GM13976 (cell line): ENCODE results near the gene PTGIS.

ENCODE experiments used
- DNase-seq: peaks from one replicate; pipeline ENCODE4 v3.0.0; 2012; ENCODE audit warnings: low spot score
- in situ Hi-C: fragments of 300-500 bp; cut with MboI; formaldehyde crosslinking; loops from one replicate; pipeline ENCODE4 v1.12.0; 2022; ENCODE audit warnings: low sequenced_read_pairs, mixed read lengths, inconsistent platforms; ENCODE audit not compliant: unreplicated experiment
- TF ChIP-seq, protein P1 (sequence below): IDR thresholded peaks from 2 replicates; pipeline ENCODE4 v1.5.1; 2012; ENCODE audit warnings: borderline replicate concordance, mild to moderate bottlenecking; ENCODE audit not compliant: insufficient read depth; ENCODE audit errors: extremely low read depth, missing control alignments, control extremely low read depth

PTGIS gene

GRCh38 chr20:49480236-49480635, 87.7 kb downstream of the PTGIS start:
- no peak for DNase-seq
- TF ChIP-seq, protein P1, sequence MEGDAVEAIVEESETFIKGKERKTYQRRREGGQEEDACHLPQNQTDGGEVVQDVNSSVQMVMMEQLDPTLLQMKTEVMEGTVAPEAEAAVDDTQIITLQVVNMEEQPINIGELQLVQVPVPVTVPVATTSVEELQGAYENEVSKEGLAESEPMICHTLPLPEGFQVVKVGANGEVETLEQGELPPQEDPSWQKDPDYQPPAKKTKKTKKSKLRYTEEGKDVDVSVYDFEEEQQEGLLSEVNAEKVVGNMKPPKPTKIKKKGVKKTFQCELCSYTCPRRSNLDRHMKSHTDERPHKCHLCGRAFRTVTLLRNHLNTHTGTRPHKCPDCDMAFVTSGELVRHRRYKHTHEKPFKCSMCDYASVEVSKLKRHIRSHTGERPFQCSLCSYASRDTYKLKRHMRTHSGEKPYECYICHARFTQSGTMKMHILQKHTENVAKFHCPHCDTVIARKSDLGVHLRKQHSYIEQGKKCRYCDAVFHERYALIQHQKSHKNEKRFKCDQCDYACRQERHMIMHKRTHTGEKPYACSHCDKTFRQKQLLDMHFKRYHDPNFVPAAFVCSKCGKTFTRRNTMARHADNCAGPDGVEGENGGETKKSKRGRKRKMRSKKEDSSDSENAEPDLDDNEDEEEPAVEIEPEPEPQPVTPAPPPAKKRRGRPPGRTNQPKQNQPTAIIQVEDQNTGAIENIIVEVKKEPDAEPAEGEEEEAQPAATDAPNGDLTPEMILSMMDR = no peak
- in situ Hi-C loops = no loop called here

- TF ChIP-seq, protein P1 = no peak
- DNase-seq = no peak
- in situ Hi-C loops = no loop called here
Observed at GRCh38 chr20:49479785-49480184, 88.2 kb downstream of the PTGIS start.

DNA sequence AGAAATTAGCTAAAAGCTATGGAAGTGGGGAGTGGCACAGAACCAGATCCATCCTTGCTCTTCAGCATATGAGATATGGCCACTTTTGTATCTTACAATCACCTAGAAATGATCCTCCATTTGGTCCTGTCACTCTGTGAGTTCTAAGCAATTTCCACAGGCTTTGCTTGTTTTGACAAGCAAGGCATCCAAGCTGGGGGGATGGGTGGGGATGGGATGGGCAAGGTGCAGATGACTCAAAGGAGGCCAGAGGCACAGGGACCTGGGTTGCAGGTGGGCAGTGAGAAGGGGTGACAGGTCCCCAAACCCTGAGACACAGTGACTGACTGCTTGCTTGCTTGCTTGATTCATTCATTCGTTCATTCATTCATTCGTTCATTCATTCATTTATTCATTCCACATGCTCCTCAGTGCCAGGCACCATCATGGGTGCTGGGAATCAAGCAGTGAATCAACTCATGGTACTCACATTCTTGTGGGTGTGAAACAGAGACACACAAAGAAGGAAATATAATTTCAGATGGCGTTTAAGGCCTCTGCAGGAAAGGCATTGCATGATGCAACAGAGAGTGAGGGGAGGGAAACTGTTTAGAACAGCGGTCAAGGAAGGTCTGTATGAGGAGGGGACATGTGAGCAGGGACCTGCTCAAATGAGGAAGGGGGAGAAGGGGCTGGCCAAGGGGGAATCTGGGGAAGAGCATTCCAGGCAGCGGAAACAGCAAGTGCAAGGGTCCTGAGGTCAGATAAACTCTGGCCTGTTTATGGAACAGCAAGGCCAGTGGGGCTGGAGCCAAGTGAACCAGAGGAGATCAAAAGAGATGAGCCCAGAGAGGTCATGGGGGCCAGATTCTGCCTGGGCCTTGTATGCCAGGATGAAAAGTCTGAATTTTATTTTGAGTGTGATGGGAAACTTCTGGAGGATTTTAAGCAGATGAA, 88.9 kb downstream of the PTGIS start:
- in situ Hi-C loops = no loop called here
- TF ChIP-seq, protein P1 = no peak

GRCh38 chr20:49478266-49478665, 89.7 kb downstream of the PTGIS start:
- DNase-seq = no peak
- in situ Hi-C loops = no loop called here
- TF ChIP-seq, protein P1 = no peak

More for the DNA sequence above, 88.9 kb downstream of the PTGIS start:
- no peak for DNase-seq

DNA sequence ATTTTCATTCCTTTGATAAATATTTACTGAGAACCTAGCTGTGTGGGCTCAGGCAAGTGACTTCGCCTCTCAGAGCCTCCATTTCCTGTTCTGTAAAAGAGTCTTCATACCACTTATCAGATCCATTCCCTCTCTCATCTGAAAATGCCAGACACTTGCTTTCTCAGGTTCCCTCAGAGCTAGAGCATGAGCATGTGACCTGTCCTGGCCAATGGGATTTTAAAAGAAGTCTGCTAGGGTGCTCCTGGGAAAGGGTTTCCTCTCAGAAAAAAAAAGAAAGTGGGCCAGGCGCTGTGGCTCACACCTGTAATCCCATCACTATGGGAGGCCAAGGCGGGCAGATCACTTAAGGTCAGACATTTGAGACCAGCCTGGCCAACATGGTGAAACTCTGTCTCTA, 90.7 kb downstream of the PTGIS start:
- DNase-seq = no peak
- TF ChIP-seq, protein P1 = no peak
- in situ Hi-C loops = no loop called here

DNA sequence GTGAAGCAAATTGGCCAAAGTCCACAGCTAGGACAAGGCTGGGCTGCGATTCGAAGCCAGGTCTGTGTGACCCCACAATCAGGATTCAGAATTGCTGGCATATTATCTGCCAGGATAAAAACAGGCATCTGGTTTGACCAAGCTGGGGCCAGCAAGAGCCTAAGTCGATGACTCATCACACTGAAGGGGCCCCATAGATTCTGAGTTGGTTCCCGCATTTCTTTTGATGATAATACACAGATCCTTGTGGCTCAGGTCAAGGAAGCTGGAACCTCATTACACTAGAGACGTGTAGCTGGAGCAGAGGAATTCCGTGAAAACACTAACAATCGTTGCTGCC, 92.0 kb downstream of the PTGIS start:
- in situ Hi-C loops = no loop called here
- TF ChIP-seq, protein P1 = no peak
- no peak for DNase-seq
